Prostate gland (tissue), 2 donors: ENCODE measurements around the gene ACD.

ENCODE experiments used
- CTCF ChIP-seq, 4 experiments: fragments of 200-600 bp in 2 of 4; fragments of 450-650 bp in 2 of 4; sonication (generic) in 2 of 4; IDR thresholded peaks; 1 replicate in 3 of 4; 2 replicates in 1 of 4; pipeline ENCODE4 v1.5.1; 2016 to 2019; ENCODE audit warnings: antibody characterized with exemption in 4 of 4, mild to moderate bottlenecking in 2 of 4, moderate library complexity in 2 of 4
- POLR2A ChIP-seq: fragments of 450-650 bp; IDR thresholded peaks from one replicate; pipeline ENCODE4 v1.6.1; 2016; ENCODE audit warnings: antibody characterized with exemption, mild to moderate bottlenecking
- POLR2AphosphoS5 ChIP-seq: sonication (generic); formaldehyde crosslinking; IDR thresholded peaks from one replicate; pipeline ENCODE4 v1.6.1; 2017; ENCODE audit warnings: antibody characterized with exemption

- no peak for TF ChIP-seq CTCF (IDR thresholded peaks at IDR 0.05)
- TF ChIP-seq POLR2A, result no peak
- TF ChIP-seq POLR2AphosphoS5, result no peak
These were observed 46.3 kb downstream of the ACD start for GRCh38 chr16:67613808-67614207.
